BE2C (cell line): Measurements from ENCODE around the gene LRRC43.

Experiments
- DNase-seq: peaks from one replicate; pipeline ENCODE4 v3.0.0-alpha.2; 2020
- H3K27me3 ChIP-seq: fragments of 250-450 bp; sonication (Bioruptor Pico); 2 replicates; pipeline ENCODE4 v1.5.1; 2020; ENCODE audit warnings: mild to moderate bottlenecking
- H3K36me3 ChIP-seq: fragments of 250-450 bp; sonication (Bioruptor Pico); 2 replicates; pipeline ENCODE4 v1.5.1; 2020; ENCODE audit warnings: mild to moderate bottlenecking
- H3K4me1 ChIP-seq: fragments of 250-450 bp; sonication (Bioruptor Pico); 2 replicates; pipeline ENCODE4 v1.5.1; 2020
- H3K4me3 ChIP-seq: 2 replicates; pipeline ENCODE4 v1.5.1; 2011; ENCODE audit warnings: low read depth, low read length
- H3K9me3 ChIP-seq: fragments of 250-450 bp; sonication (Bioruptor Pico); 2 replicates; pipeline ENCODE4 v1.5.1; 2020
- CTCF ChIP-seq: IDR thresholded peaks from 2 replicates; pipeline ENCODE4 v1.5.1; 2012; ENCODE audit warnings: mild to moderate bottlenecking, low read depth, low read length

Gene LRRC43

GRCh38 chr12:122230798-122231197 lies 47.9 kb downstream of the LRRC43 start:
- TF ChIP-seq CTCF: no peak
- H3K27me3 ChIP-seq: no peaks in the 10 kb centered on the region
- no peaks in the 10 kb centered on the region for H3K9me3 ChIP-seq
- no peak for DNase-seq
- peaks cover 22% of the 10 kb centered on the region for H3K36me3 ChIP-seq
- no peak overlapping the region for H3K4me3 ChIP-seq
- peaks cover 10% of the 10 kb centered on the region for H3K4me1 ChIP-seq

- no peak for TF ChIP-seq CTCF
- peaks cover 10% of the 10 kb centered on the region for H3K4me1 ChIP-seq
- no peaks in the 10 kb centered on the region for H3K9me3 ChIP-seq
- no peaks in the 10 kb centered on the region for H3K27me3 ChIP-seq
- no peak for DNase-seq
- H3K4me3 ChIP-seq: no peak overlapping the region
- H3K36me3 ChIP-seq: peaks cover 23% of the 10 kb centered on the region
These were observed 49.8 kb downstream of the LRRC43 start for GRCh38 chr12:122232691-122233090.

GRCh38 chr12:122235741-122236140 lies 52.8 kb downstream of the LRRC43 start:
- no peak overlapping the region for H3K4me3 ChIP-seq
- TF ChIP-seq CTCF: no peak
- no peak for DNase-seq
- H3K36me3 ChIP-seq: peaks cover 31% of the 10 kb centered on the region
- no peaks in the 10 kb centered on the region for H3K27me3 ChIP-seq
- H3K4me1 ChIP-seq: peaks cover 1% of the 10 kb centered on the region
- H3K9me3 ChIP-seq: no peaks in the 10 kb centered on the region

GRCh38 chr12:122238861-122239260 lies 55.9 kb downstream of the LRRC43 start:
- no peak for TF ChIP-seq CTCF
- Histone ChIP-seq H3K36me3 (peaks cover 33% of the 10 kb centered on the region), H3K27me3 (no peaks in the 10 kb centered on the region), H3K9me3 (no peaks in the 10 kb centered on the region), H3K4me3 (no peak overlapping the region), H3K4me1 (0 out of 2 replicates have a peak, but pooled peaks cover 3% of the 10 kb centered on the region)
- no peak for DNase-seq

GRCh38 chr12:122243965-122244364 lies 61.0 kb downstream of the LRRC43 start:
- Histone ChIP-seq H3K4me3 (no peak overlapping the region), H3K9me3 (no peaks in the 10 kb centered on the region), H3K36me3 (peaks cover 20% of the 10 kb centered on the region), H3K27me3 (no peaks in the 10 kb centered on the region), H3K4me1 (0 out of 2 replicates have a peak, but pooled peaks cover 5% of the 10 kb centered on the region)
- no peak for TF ChIP-seq CTCF
- no peak for DNase-seq

- TF ChIP-seq CTCF: no peak
- H3K9me3 ChIP-seq: no peaks in the 10 kb centered on the region
- DNase-seq: no peak
- peaks cover 25% of the 10 kb centered on the region for H3K36me3 ChIP-seq
- H3K4me3 ChIP-seq: no peak overlapping the region
- no peaks in the 10 kb centered on the region for H3K27me3 ChIP-seq
- 0 out of 2 replicates have a peak, but pooled peaks cover 5% of the 10 kb centered on the region for H3K4me1 ChIP-seq
These were observed 61.8 kb downstream of the LRRC43 start for GRCh38 chr12:122244565-122245371.
